Measurements from ENCODE around the gene GPR143.

- TF ChIP-seq, protein P1, sequence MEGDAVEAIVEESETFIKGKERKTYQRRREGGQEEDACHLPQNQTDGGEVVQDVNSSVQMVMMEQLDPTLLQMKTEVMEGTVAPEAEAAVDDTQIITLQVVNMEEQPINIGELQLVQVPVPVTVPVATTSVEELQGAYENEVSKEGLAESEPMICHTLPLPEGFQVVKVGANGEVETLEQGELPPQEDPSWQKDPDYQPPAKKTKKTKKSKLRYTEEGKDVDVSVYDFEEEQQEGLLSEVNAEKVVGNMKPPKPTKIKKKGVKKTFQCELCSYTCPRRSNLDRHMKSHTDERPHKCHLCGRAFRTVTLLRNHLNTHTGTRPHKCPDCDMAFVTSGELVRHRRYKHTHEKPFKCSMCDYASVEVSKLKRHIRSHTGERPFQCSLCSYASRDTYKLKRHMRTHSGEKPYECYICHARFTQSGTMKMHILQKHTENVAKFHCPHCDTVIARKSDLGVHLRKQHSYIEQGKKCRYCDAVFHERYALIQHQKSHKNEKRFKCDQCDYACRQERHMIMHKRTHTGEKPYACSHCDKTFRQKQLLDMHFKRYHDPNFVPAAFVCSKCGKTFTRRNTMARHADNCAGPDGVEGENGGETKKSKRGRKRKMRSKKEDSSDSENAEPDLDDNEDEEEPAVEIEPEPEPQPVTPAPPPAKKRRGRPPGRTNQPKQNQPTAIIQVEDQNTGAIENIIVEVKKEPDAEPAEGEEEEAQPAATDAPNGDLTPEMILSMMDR (IDR thresholded peaks at IDR 0.05), result no peak
- TF ChIP-seq POLR2A (IDR thresholded peaks at IDR 0.05), result no peak
Measured at GRCh38 chrX:9775930-9776329, 10.3 kb upstream of the GPR143 start.

All from right lobe of liver (tissue), 4 donors.